IMR-90 (cell line): ENCODE measurements around the gene HDAC2. TPM values are rescaled to one million over a fixed set of nuclear protein-coding genes. Genes with fewer than 3 reads are reported as not detected.
"Not testable (repeated sequence)": the region's sequence is repeated elsewhere in the genome, so short reads cannot be mapped to it uniquely, and the experiment has no call there.

ENCODE experiments used
- ATAC-seq: fragments of 200-7000 bp; cut with Tn5 transposase; 2 replicates; pipeline ENCODE4 v1.9.1; 2020; ENCODE audit warnings: low read depth, mild to moderate bottlenecking, moderate library complexity
- BruUV-seq: library from RNA; stranded (reverse); fragments of 400-500 nt; replicated peaks from 2 replicates; lab custom pipeline; 2021; lab: Mats Ljungman, UMichigan
- CTCF ChIA-PET: fragments of 300-600 bp; formaldehyde crosslinking; extraction: SDS; loops from one replicate; lab custom pipeline; 2021; ENCODE audit warnings: antibody characterized with exemption; lab: Yijun Ruan, JAX
- POLR2A ChIA-PET: fragments of 300-600 bp; sonication (Branson Sonifier 250); formaldehyde crosslinking; loops from one replicate; lab custom pipeline; 2022; ENCODE audit warnings: antibody characterized with exemption; ENCODE audit not compliant: unreplicated experiment; lab: Charles Lee
- DNase-seq: peaks from one replicate; pipeline ENCODE4 v3.0.0; 2013
- H2AFZ ChIP-seq: replicated peaks from 2 replicates; pipeline ENCODE3; 2013; ENCODE audit warnings: low read length, mild to moderate bottlenecking; ENCODE audit not compliant: poor library complexity
- H2AK5ac ChIP-seq: 2 replicates; pipeline ENCODE4 v1.6.1; 2013; ENCODE audit warnings: low read depth, low read length, inconsistent platforms
- H2AK9ac ChIP-seq: replicated peaks from 2 replicates; pipeline ENCODE3; 2013; ENCODE audit warnings: mild to moderate bottlenecking, low read depth, low read length, moderate library complexity; ENCODE audit not compliant: poor library complexity
- H2BK120ac ChIP-seq: 2 replicates; pipeline ENCODE4 v1.6.1; 2013; ENCODE audit warnings: low read depth, low read length, inconsistent platforms
- H2BK15ac ChIP-seq: 3 replicates; pipeline ENCODE4 v1.6.1; 2013; ENCODE audit warnings: low read depth, low read length, inconsistent platforms
- H2BK20ac ChIP-seq: 2 replicates; pipeline ENCODE4 v1.6.1; 2013; ENCODE audit warnings: low read depth, mild to moderate bottlenecking, inconsistent platforms, low read length, moderate library complexity
- H2BK5ac ChIP-seq: 2 replicates; pipeline ENCODE4 v1.6.1; 2013; ENCODE audit warnings: mild to moderate bottlenecking, low read depth, low read length, inconsistent platforms; ENCODE audit not compliant: poor library complexity, severe bottlenecking
- H3K14ac ChIP-seq: replicated peaks from 2 replicates; pipeline ENCODE4 v1.6.1; 2013; ENCODE audit warnings: low read depth, low read length, inconsistent platforms
- H3K18ac ChIP-seq: 2 replicates; pipeline ENCODE4 v1.6.1; 2013; ENCODE audit warnings: low read depth, low read length, control low read depth
- H3K23ac ChIP-seq: 2 replicates; pipeline ENCODE4 v1.6.1; 2013; ENCODE audit warnings: low read depth, low read length, inconsistent platforms
- H3K27ac ChIP-seq: 2 replicates; pipeline ENCODE4 v1.5.1; 2013; ENCODE audit warnings: mild to moderate bottlenecking, control low read depth, low read length; ENCODE audit not compliant: insufficient read depth
- H3K27me3 ChIP-seq: 2 replicates; pipeline ENCODE4 v1.6.1; 2013; ENCODE audit warnings: low read length; ENCODE audit not compliant: control insufficient read depth, insufficient read depth
- H3K36me3 ChIP-seq: 2 replicates; pipeline ENCODE4 v1.6.1; 2013; ENCODE audit warnings: low read length, mixed read lengths; ENCODE audit not compliant: control insufficient read depth, insufficient read depth
- H3K4ac ChIP-seq: 2 replicates; pipeline ENCODE4 v1.6.1; 2013; ENCODE audit warnings: low read depth, low read length, inconsistent platforms
- H3K4me1 ChIP-seq: 2 replicates; pipeline ENCODE4 v1.6.1; 2013; ENCODE audit warnings: low read length, mixed read lengths; ENCODE audit not compliant: control insufficient read depth, insufficient read depth
- H3K4me2 ChIP-seq: 2 replicates; pipeline ENCODE4 v1.6.1; 2013; ENCODE audit warnings: low read depth, mild to moderate bottlenecking, control low read depth, low read length, moderate library complexity
- H3K4me3 ChIP-seq: 2 replicates; pipeline ENCODE4 v1.5.1; 2013; ENCODE audit warnings: low read depth, mild to moderate bottlenecking, control low read depth, low read length, moderate library complexity; ENCODE audit not compliant: insufficient read depth
- H3K56ac ChIP-seq: 2 replicates; pipeline ENCODE4 v1.6.1; 2013; ENCODE audit warnings: low read length, inconsistent platforms; ENCODE audit not compliant: insufficient read depth; ENCODE audit errors: extremely low read depth
- H3K79me1 ChIP-seq, 2 experiments: 2 replicates each; pipeline ENCODE4 v1.6.1; 2013; ENCODE audit warnings: low read length in 2 of 2, inconsistent platforms in 1 of 2, low read depth in 1 of 2
- H3K9ac ChIP-seq: 2 replicates; pipeline ENCODE4 v1.6.1; 2013; ENCODE audit warnings: low read depth, low read length, control low read depth
- H3K9me1 ChIP-seq: 2 replicates; pipeline ENCODE4 v1.6.1; 2013; ENCODE audit warnings: low read length, inconsistent platforms; ENCODE audit not compliant: insufficient read depth
- H3K9me3 ChIP-seq: 2 replicates; pipeline ENCODE4 v1.6.1; 2013; ENCODE audit warnings: low read length; ENCODE audit not compliant: control insufficient read depth, insufficient read depth
- H4K20me1 ChIP-seq: 2 replicates; pipeline ENCODE4 v1.6.1; 2013; ENCODE audit warnings: low read length, inconsistent platforms; ENCODE audit not compliant: insufficient read depth
- H4K5ac ChIP-seq: 2 replicates; pipeline ENCODE4 v1.6.1; 2013; ENCODE audit warnings: mild to moderate bottlenecking, low read depth, low read length, control low read depth
- H4K8ac ChIP-seq, 2 experiments: 2 replicates each; pipeline ENCODE4 v1.6.1; 2013; ENCODE audit warnings: low read depth in 2 of 2, low read length in 2 of 2, control low read depth in 1 of 2, inconsistent platforms in 1 of 2
- H4K91ac ChIP-seq: 2 replicates; pipeline ENCODE4 v1.6.1; 2013; ENCODE audit warnings: low read depth, low read length, inconsistent platforms; ENCODE audit not compliant: insufficient read depth
- WGBS, 2 experiments: methylation state at CpG; one replicate each; pipeline versions ENCODE4 v1.1.5 to v1.1.7; 2013; ENCODE audit warnings: missing lambda C conversion rate in 2 of 2; ENCODE audit not compliant: insufficient read length in 1 of 2; ENCODE audit errors: extremely low coverage in 2 of 2; 5-methylcytosine and 5-hydroxymethylcytosine counted together
- dilution Hi-C: fragments of 300-500 bp; cut with HindIII; formaldehyde crosslinking; loops from one replicate; pipeline ENCODE4 v1.14.3; 2018; ENCODE audit warnings: low sequenced_read_pairs; ENCODE audit not compliant: unreplicated experiment
- in situ Hi-C: fragments of 300-500 bp; cut with MboI; formaldehyde crosslinking; loops from 3 replicates; pipeline ENCODE4 v1.14.3; 2019; ENCODE audit warnings: low sequenced_read_pairs, inconsistent platforms, mixed read lengths
- intact Hi-C: fragments of 100-400 bp; cut with micrococcal nuclease; formaldehyde crosslinking; loops from 2 replicates; pipeline ENCODE4 v1.10.0; 2022
- polyA plus RNA-seq, 3 experiments: library from polyadenylated mRNA; depleted of rRNA; stranded (reverse); fragments of >200 nt; gene quantifications; 2 replicates each; pipeline ENCODE4 v1.2.3, GENCODE V29; 2012; ENCODE audit warnings: low replicate concordance in 1 of 3
- total RNA-seq: library from RNA; depleted of rRNA; stranded (reverse); fragments of >200 nt; gene quantifications from 2 replicates; pipeline ENCODE4 v1.2.3, GENCODE V29; 2012

HDAC2 gene
- total and polyA plus RNA-seq, 2 of the 4 experiments (the other 2 are of a cell fraction) = 72.6 to 122 TPM

GRCh38 chr6:114017146-114017545 lies 46.2 kb upstream of the HDAC2 start:
- POLR2A ChIA-PET, H3K4me3 ChIP-seq, in situ Hi-C loops, H3K4ac ChIP-seq, H3K14ac ChIP-seq, H2AK9ac ChIP-seq, DNase-seq, intact Hi-C loops, dilution Hi-C loops, H3K9ac ChIP-seq, H3K9me1 ChIP-seq, H2AK5ac ChIP-seq, H3K18ac ChIP-seq, ATAC-seq, H3K56ac ChIP-seq, H3K4me1 ChIP-seq, H4K91ac ChIP-seq, H3K23ac ChIP-seq, H4K8ac ChIP-seq, H2BK20ac ChIP-seq, CTCF ChIA-PET, H3K4me2 ChIP-seq, H2BK120ac ChIP-seq, H3K79me1 ChIP-seq, H3K27ac ChIP-seq, H3K27me3 ChIP-seq, H2BK15ac ChIP-seq, H4K5ac ChIP-seq, H3K36me3 ChIP-seq, H2BK5ac ChIP-seq, BruUV-seq, H4K20me1 ChIP-seq, H2AFZ ChIP-seq, H3K9me3 ChIP-seq: not testable (repeated sequence)
- 80% methylated on average over 2 of the region's 6 CpGs; no CpG with 5 or more reads in 1 of the 2 experiments for WGBS, 2 experiments

DNA sequence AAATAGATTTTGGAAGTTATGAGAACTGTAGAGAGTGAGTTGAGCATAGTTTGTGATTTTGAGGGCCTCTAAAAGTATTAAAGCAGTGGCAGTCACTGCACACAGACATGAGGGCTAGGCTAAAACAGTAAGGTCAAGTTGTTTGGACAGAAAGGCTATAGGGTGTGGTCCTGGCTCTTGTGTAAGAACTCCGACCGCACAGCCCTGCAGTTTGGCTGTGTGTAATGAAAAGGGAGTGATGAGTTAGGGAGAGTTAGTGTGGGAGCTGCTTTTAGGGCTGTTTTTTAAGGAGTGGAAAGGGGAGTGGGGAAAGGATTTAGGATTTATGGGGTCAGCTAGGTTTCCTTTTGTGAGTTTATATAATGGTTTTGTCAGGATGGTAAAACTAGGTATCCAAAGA lies 43.2 kb upstream of the HDAC2 start:
- H3K4ac ChIP-seq, H3K56ac ChIP-seq, H3K4me2 ChIP-seq, H4K91ac ChIP-seq, CTCF ChIA-PET, H3K18ac ChIP-seq, H3K36me3 ChIP-seq, POLR2A ChIA-PET, H2AK9ac ChIP-seq, H3K9me1 ChIP-seq, H3K23ac ChIP-seq, H3K27me3 ChIP-seq, dilution Hi-C loops, in situ Hi-C loops, H4K5ac ChIP-seq, H2BK5ac ChIP-seq, ATAC-seq, H4K8ac ChIP-seq, H3K4me3 ChIP-seq, H3K4me1 ChIP-seq, H4K20me1 ChIP-seq, H2BK15ac ChIP-seq, H3K79me1 ChIP-seq, H2AFZ ChIP-seq, H2BK120ac ChIP-seq, H2AK5ac ChIP-seq, intact Hi-C loops, H3K27ac ChIP-seq, H3K9me3 ChIP-seq, DNase-seq, H2BK20ac ChIP-seq, BruUV-seq, H3K9ac ChIP-seq, H3K14ac ChIP-seq: not testable (repeated sequence)
- 70% methylated on average over 2 of the region's 2 CpGs; no CpG with 5 or more reads in 1 of the 2 experiments for WGBS, 2 experiments
